Esophagus muscularis mucosa (tissue), 4 donors: ENCODE results near the gene YIPF2. TPM values are rescaled to one million over a fixed set of nuclear protein-coding genes. Genes with fewer than 3 reads are reported as not detected.

Experiments used
- DNase-seq: peaks from one replicate; pipeline ENCODE4 v3.0.0-alpha.2; 2017; ENCODE audit errors: extremely low spot score
- H3K27ac ChIP-seq, 4 donors: fragments of 200-600 bp; sonication (generic); replicated peaks in 1 of 4; 1 replicate in 3 of 4; 2 replicates in 1 of 4; pipeline ENCODE4 v1.5.1; 2016 to 2019; ENCODE audit warnings: mild to moderate bottlenecking in 1 of 4
- H3K27me3 ChIP-seq, 4 donors: fragments of 200-600 bp; sonication (generic); one replicate each; pipeline versions ENCODE4 v1.5.1 to v1.6.0; 2016 to 2019
- H3K36me3 ChIP-seq, 4 donors: fragments of 200-600 bp; sonication (generic); one replicate each; pipeline ENCODE4 v1.5.1; 2016 to 2019
- H3K4me1 ChIP-seq, 4 donors: fragments of 200-600 bp; sonication (generic); one replicate each; pipeline ENCODE4 v1.5.1; 2016 to 2019
- H3K4me3 ChIP-seq, 4 donors: fragments of 200-600 bp; sonication (generic); 1 replicate in 2 of 4; 2 replicates in 2 of 4; pipeline ENCODE4 v1.5.1; 2016 to 2019; ENCODE audit warnings: mild to moderate bottlenecking in 4 of 4, moderate library complexity in 1 of 4
- H3K9me3 ChIP-seq, 4 donors: fragments of 200-600 bp; sonication (generic); 1 replicate in 3 of 4; 2 replicates in 1 of 4; pipeline ENCODE4 v1.5.1; 2016 to 2019
- EP300 ChIP-seq: sonication (generic); formaldehyde crosslinking; IDR thresholded peaks from one replicate; pipeline ENCODE4 v1.6.1; 2017; ENCODE audit warnings: antibody characterized with exemption
- POLR2A ChIP-seq: fragments of 450-650 bp; IDR thresholded peaks from one replicate; pipeline ENCODE4 v1.6.1; 2017; ENCODE audit warnings: antibody characterized with exemption, moderate library complexity, mild to moderate bottlenecking, low read depth
- POLR2AphosphoS5 ChIP-seq, 2 donors: sonication (generic); formaldehyde crosslinking; IDR thresholded peaks; one replicate each; pipeline ENCODE4 v1.6.1; 2017; ENCODE audit warnings: antibody characterized with exemption in 2 of 2
- WGBS: methylation state at CpG from one replicate; pipeline ENCODE4 v1.1.5; 2018; 5-methylcytosine and 5-hydroxymethylcytosine counted together
- intact Hi-C: fragments of 100-400 bp; cut with DNase I; formaldehyde crosslinking; loops from one replicate; pipeline ENCODE4 v1.15.1; 2023
- total RNA-seq, 4 donors: library from RNA; depleted of rRNA; stranded (reverse); fragments of >200 nt; gene quantifications; one replicate each; pipeline versions ENCODE4 v1.1.0 to v1.2.1, GENCODE V29; 2016
- TF ChIP-seq, protein P1 (sequence below), 3 experiments: fragments of 200-600 bp in 2 of 3; fragments of 450-650 bp in 1 of 3; sonication (generic) in 2 of 3; IDR thresholded peaks; one replicate each; pipeline ENCODE4 v1.5.1; 2017 to 2019; ENCODE audit warnings: antibody characterized with exemption in 3 of 3, mild to moderate bottlenecking in 2 of 3, moderate library complexity in 1 of 3

The YIPF2 gene
- total RNA-seq, 4 donors from 2014 or later: 23.3 to 50.1 (median 31.0) TPM

DNA sequence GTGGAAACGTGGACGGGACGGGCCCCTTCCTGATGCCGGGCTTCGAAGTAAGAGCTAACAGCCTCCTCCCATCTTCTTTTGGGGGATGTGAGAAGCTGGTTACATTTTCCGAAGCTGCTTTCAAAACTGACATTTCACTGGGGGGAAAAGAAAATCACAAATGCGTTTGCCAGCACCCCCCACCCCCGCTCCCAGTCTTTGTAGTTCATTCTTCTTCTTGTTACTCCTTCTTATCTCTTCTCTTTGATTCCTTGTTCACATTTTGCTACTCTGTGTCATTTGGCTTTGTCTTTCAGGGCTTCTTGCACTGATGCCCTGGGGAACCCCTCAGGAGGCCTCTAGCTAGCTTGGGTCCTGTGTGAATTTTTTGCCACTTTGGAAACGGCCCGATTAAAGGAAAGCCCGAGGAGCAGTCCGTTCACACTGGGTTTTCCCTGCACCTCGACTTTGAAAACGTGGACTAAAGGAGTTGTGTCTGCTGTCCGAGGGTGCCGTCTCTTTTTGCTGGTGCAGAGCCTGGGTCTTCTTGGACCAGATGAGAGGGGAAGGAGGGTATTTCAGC is 55.8 kb downstream of the YIPF2 start:
- 8% methylated on average over 16 of the region's 16 CpGs for WGBS
- no peaks in the 10 kb centered on the region for H3K27me3 ChIP-seq
- TF ChIP-seq POLR2A (no peak), EP300 (no peak), POLR2AphosphoS5 (IDR thresholded peaks at IDR 0.05) (no peak)
- TF ChIP-seq, protein P1, sequence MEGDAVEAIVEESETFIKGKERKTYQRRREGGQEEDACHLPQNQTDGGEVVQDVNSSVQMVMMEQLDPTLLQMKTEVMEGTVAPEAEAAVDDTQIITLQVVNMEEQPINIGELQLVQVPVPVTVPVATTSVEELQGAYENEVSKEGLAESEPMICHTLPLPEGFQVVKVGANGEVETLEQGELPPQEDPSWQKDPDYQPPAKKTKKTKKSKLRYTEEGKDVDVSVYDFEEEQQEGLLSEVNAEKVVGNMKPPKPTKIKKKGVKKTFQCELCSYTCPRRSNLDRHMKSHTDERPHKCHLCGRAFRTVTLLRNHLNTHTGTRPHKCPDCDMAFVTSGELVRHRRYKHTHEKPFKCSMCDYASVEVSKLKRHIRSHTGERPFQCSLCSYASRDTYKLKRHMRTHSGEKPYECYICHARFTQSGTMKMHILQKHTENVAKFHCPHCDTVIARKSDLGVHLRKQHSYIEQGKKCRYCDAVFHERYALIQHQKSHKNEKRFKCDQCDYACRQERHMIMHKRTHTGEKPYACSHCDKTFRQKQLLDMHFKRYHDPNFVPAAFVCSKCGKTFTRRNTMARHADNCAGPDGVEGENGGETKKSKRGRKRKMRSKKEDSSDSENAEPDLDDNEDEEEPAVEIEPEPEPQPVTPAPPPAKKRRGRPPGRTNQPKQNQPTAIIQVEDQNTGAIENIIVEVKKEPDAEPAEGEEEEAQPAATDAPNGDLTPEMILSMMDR (IDR thresholded peaks at IDR 0.05): no peak
- intact Hi-C loops: loop anchor here (5.0 kb wide), 1 partner anchor 55 kb away; the partner anchor contains the start of genes TIMM29 and YIPF2
- H3K36me3 ChIP-seq: no peaks in the 10 kb centered on the region
- H3K4me1 ChIP-seq: peaks cover 31 to 66% (median 57%) of the 10 kb centered on the region in 4 donors
- H3K27ac ChIP-seq: peak overlapping the region; percentile 85 to 89 (median 87)
- H3K9me3 ChIP-seq: no peaks in the 10 kb centered on the region
- no peak for DNase-seq
- peak overlapping the region; percentile 83 to 96 (median 94) for H3K4me3 ChIP-seq

Other genes with a start within 250 kb of the YIPF2 start
- gene QTRT1, start 227.2 kb downstream of the YIPF2 start, total RNA-seq: 10 to 100 TPM; 19.9 to 34.9 (median 25.4) TPM
- gene DNM2, start 210.6 kb downstream of the YIPF2 start, total RNA-seq: 100 to 1,000 TPM in 1 of 4 donors, 10 to 100 TPM in 3; 73.6 to 115 (median 93.7) TPM
- gene TMED1, start 92.4 kb downstream of the YIPF2 start, total RNA-seq: 10 to 100 TPM; 18.7 to 29.5 (median 27.7) TPM
- gene C19orf38, start 80.2 kb downstream of the YIPF2 start, total RNA-seq: 1 to 10 TPM in 2 of 4 donors, under 1 TPM in 1, not detected in 1; 0.97 to 3.6 (median 1.1) TPM
- 10 to 100 TPM; 24.9 to 43.5 (median 30.6) TPM for gene CARM1, start 57.1 kb downstream of the YIPF2 start, total RNA-seq
- 10 to 100 TPM; 32.6 to 58.7 (median 45.9) TPM for gene TIMM29, start 172 bp upstream of the YIPF2 start, total RNA-seq
- 10 to 100 TPM; 48.0 to 78.2 (median 53.9) TPM for gene SMARCA4, start 32.4 kb upstream of the YIPF2 start, total RNA-seq
- 100 to 1,000 TPM in 1 of 4 donors, 10 to 100 TPM in 3; 14.2 to 258 (median 47.5) TPM for gene LDLR, start 160.8 kb upstream of the YIPF2 start, total RNA-seq
- 1 to 10 TPM; 1.4 to 6.6 (median 3.4) TPM for gene SPC24, start 227.1 kb upstream of the YIPF2 start, total RNA-seq